HepG2 (cell line): ENCODE measurements around the gene ZDHHC14. TPM values are rescaled to one million over a fixed set of nuclear protein-coding genes. Genes with fewer than 3 reads are reported as not detected.
A peak's percentile ranks its signal among the peaks of the same experiment; 100 is the strongest.

ENCODE experiments used
- HNRNPUL1 ChIP-seq: fragments of 200-400 bp; formaldehyde crosslinking; IDR thresholded peaks from 2 replicates; pipeline ENCODE4 v1.6.1; 2017; ENCODE audit warnings: low read depth, mild to moderate bottlenecking, low read length, moderate library complexity
- NR2F6 ChIP-seq, 2 experiments: IDR thresholded peaks; 2 replicates each; pipeline ENCODE4 v1.6.1; 2016; ENCODE audit warnings: antibody characterized with exemption in 1 of 2, mild to moderate bottlenecking in 1 of 2
- SAFB2 ChIP-seq: sonication (generic); formaldehyde crosslinking; IDR thresholded peaks from 2 replicates; pipeline ENCODE4 v1.5.1; 2020; ENCODE audit warnings: missing genetic modification reagents, low read depth, mild to moderate bottlenecking, borderline replicate concordance
- TP53 ChIP-seq: sonication (generic); formaldehyde crosslinking; conservative IDR thresholded peaks from 2 replicates; pipeline ENCODE4 v1.4.0; 2020; ENCODE audit warnings: missing genetic modification reagents
- YEATS2 ChIP-seq: sonication (generic); formaldehyde crosslinking; IDR thresholded peaks from 2 replicates; pipeline ENCODE4 v1.4.0; 2020; ENCODE audit warnings: missing genetic modification reagents, borderline replicate concordance
- ZNF10 ChIP-seq: sonication (generic); formaldehyde crosslinking; IDR thresholded peaks from 2 replicates; pipeline ENCODE4 v1.4.0; 2020; ENCODE audit warnings: mild to moderate bottlenecking, low read depth, missing genetic modification reagents, borderline replicate concordance
- ZNF660 ChIP-seq: sonication (generic); formaldehyde crosslinking; IDR thresholded peaks from 2 replicates; pipeline ENCODE4 v1.5.1; 2020; ENCODE audit warnings: mild to moderate bottlenecking, low read depth, missing genetic modification reagents, borderline replicate concordance
- ZNF777 ChIP-seq: sonication (generic); formaldehyde crosslinking; IDR thresholded peaks from 2 replicates; pipeline ENCODE4 v1.4.0; 2020; ENCODE audit warnings: missing genetic modification reagents
- ZSCAN12 ChIP-seq: sonication (generic); formaldehyde crosslinking; IDR thresholded peaks from 2 replicates; pipeline ENCODE4 v1.9.0; 2021; ENCODE audit warnings: mild to moderate bottlenecking, missing genetic modification reagents
- ZSCAN30 ChIP-seq: sonication (generic); formaldehyde crosslinking; IDR thresholded peaks from 2 replicates; pipeline ENCODE4 v1.5.0; 2020; ENCODE audit warnings: mild to moderate bottlenecking, missing genetic modification reagents
- polyA plus RNA-seq, 8 experiments: library from polyadenylated mRNA; depleted of rRNA in 3 of 8; stranded (reverse) in 7 of 8; unstranded in 1 of 8; fragments of >200 nt; fragmentation: Illumina TruSeq in 4 of 8; extraction: Trizol in 4 of 8; gene quantifications; 2 replicates each; pipeline versions ENCODE4 v1.2.1 to v1.2.3, GENCODE V29; 2011 to 2016; ENCODE audit warnings: low read depth in 4 of 8, missing spikeins in 1 of 8, mixed read lengths in 1 of 8; ENCODE audit not compliant: insufficient read depth in 1 of 8
- total RNA-seq, 5 experiments: library from RNA; depleted of rRNA; stranded (reverse); fragments of >200 nt; fragmentation: Illumina TruSeq; extraction: Trizol; gene quantifications; 2 replicates each; pipeline ENCODE4 v1.2.3, GENCODE V29; 2016; ENCODE audit warnings: low read depth in 1 of 5
- TF ChIP-seq, protein P1 (sequence below): sonication (generic); formaldehyde crosslinking; IDR thresholded peaks from 2 replicates; pipeline ENCODE4 v1.5.1; 2020; ENCODE audit warnings: missing genetic modification reagents, mild to moderate bottlenecking, borderline replicate concordance
- TF ChIP-seq, protein P2 (sequence below): sonication (generic); formaldehyde crosslinking; IDR thresholded peaks from 2 replicates; pipeline ENCODE4 v1.4.0; 2020; ENCODE audit warnings: mild to moderate bottlenecking, missing genetic modification reagents, borderline replicate concordance
- TF ChIP-seq, protein P3 (sequence below): IDR thresholded peaks from 2 replicates; pipeline ENCODE4 v1.6.1; 2016; ENCODE audit warnings: missing genetic modification reagents, missing compliant biosample characterization
- TF ChIP-seq, protein P4 (sequence below): sonication (generic); formaldehyde crosslinking; IDR thresholded peaks from 2 replicates; pipeline ENCODE4 v1.4.0; 2020; ENCODE audit warnings: mild to moderate bottlenecking, missing genetic modification reagents
- TF ChIP-seq, protein P5 (sequence below): sonication (generic); formaldehyde crosslinking; IDR thresholded peaks from 2 replicates; pipeline ENCODE4 v1.4.0; 2020; ENCODE audit warnings: mild to moderate bottlenecking, missing genetic modification reagents
- TF ChIP-seq, protein P6 (sequence below): sonication (generic); formaldehyde crosslinking; IDR thresholded peaks from 2 replicates; pipeline ENCODE4 v1.4.0; 2020; ENCODE audit warnings: mild to moderate bottlenecking, missing genetic modification reagents
- TF ChIP-seq, protein P7 (sequence below): sonication (generic); formaldehyde crosslinking; IDR thresholded peaks from 2 replicates; pipeline ENCODE4 v1.4.0; 2020; ENCODE audit warnings: missing genetic modification reagents

The ZDHHC14 gene
- total and polyA plus RNA-seq, 2 of the 13 experiments (the other 11 are each of a cell fraction or from before 2014, with no cell fraction given), result 3.7 to 9.5 TPM

- TF ChIP-seq, protein P1, sequence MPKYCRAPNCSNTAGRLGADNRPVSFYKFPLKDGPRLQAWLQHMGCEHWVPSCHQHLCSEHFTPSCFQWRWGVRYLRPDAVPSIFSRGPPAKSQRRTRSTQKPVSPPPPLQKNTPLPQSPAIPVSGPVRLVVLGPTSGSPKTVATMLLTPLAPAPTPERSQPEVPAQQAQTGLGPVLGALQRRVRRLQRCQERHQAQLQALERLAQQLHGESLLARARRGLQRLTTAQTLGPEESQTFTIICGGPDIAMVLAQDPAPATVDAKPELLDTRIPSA (CRISPR knock-in tag), result no peak
- no peak for TF ChIP-seq ZNF660 (CRISPR knock-in tag)
- peak; percentile 66; the same call in 1 of the 2 replicates for TF ChIP-seq TP53 (CRISPR knock-in tag)
- TF ChIP-seq HNRNPUL1, result no peak
- no peak for TF ChIP-seq SAFB2 (CRISPR knock-in tag)
- TF ChIP-seq, protein P2, sequence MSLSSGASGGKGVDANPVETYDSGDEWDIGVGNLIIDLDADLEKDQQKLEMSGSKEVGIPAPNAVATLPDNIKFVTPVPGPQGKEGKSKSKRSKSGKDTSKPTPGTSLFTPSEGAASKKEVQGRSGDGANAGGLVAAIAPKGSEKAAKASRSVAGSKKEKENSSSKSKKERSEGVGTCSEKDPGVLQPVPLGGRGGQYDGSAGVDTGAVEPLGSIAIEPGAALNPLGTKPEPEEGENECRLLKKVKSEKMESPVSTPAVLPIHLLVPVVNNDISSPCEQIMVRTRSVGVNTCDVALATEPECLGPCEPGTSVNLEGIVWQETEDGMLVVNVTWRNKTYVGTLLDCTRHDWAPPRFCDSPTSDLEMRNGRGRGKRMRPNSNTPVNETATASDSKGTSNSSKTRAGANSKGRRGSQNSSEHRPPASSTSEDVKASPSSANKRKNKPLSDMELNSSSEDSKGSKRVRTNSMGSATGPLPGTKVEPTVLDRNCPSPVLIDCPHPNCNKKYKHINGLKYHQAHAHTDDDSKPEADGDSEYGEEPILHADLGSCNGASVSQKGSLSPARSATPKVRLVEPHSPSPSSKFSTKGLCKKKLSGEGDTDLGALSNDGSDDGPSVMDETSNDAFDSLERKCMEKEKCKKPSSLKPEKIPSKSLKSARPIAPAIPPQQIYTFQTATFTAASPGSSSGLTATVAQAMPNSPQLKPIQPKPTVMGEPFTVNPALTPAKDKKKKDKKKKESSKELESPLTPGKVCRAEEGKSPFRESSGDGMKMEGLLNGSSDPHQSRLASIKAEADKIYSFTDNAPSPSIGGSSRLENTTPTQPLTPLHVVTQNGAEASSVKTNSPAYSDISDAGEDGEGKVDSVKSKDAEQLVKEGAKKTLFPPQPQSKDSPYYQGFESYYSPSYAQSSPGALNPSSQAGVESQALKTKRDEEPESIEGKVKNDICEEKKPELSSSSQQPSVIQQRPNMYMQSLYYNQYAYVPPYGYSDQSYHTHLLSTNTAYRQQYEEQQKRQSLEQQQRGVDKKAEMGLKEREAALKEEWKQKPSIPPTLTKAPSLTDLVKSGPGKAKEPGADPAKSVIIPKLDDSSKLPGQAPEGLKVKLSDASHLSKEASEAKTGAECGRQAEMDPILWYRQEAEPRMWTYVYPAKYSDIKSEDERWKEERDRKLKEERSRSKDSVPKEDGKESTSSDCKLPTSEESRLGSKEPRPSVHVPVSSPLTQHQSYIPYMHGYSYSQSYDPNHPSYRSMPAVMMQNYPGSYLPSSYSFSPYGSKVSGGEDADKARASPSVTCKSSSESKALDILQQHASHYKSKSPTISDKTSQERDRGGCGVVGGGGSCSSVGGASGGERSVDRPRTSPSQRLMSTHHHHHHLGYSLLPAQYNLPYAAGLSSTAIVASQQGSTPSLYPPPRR (CRISPR knock-in tag), result peak; percentile 91; the same call in 1 of the 2 replicates
- TF ChIP-seq, protein P3, sequence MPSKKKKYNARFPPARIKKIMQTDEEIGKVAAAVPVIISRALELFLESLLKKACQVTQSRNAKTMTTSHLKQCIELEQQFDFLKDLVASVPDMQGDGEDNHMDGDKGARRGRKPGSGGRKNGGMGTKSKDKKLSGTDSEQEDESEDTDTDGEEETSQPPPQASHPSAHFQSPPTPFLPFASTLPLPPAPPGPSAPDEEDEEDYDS (CRISPR knock-in tag), result peak; percentile 92
- TF ChIP-seq, protein P4, sequence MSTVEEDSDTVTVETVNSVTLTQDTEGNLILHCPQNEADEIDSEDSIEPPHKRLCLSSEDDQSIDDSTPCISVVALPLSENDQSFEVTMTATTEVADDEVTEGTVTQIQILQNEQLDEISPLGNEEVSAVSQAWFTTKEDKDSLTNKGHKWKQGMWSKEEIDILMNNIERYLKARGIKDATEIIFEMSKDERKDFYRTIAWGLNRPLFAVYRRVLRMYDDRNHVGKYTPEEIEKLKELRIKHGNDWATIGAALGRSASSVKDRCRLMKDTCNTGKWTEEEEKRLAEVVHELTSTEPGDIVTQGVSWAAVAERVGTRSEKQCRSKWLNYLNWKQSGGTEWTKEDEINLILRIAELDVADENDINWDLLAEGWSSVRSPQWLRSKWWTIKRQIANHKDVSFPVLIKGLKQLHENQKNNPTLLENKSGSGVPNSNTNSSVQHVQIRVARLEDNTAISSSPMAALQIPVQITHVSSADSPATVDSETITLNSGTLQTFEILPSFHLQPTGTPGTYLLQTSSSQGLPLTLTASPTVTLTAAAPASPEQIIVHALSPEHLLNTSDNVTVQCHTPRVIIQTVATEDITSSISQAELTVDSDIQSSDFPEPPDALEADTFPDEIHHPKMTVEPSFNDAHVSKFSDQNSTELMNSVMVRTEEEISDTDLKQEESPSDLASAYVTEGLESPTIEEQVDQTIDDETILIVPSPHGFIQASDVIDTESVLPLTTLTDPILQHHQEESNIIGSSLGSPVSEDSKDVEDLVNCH (CRISPR knock-in tag), result no peak
- TF ChIP-seq, protein P5, sequence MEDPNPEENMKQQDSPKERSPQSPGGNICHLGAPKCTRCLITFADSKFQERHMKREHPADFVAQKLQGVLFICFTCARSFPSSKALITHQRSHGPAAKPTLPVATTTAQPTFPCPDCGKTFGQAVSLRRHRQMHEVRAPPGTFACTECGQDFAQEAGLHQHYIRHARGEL, result no peak
- TF ChIP-seq YEATS2 (CRISPR knock-in tag), result peak; percentile 72; the same call in 1 of the 2 replicates
- TF ChIP-seq ZSCAN12 (CRISPR knock-in tag), result no peak
- TF ChIP-seq ZNF777, result 0 out of 2 replicates have a peak, but pooled peaks have one; percentile 1
- TF ChIP-seq, protein P6, sequence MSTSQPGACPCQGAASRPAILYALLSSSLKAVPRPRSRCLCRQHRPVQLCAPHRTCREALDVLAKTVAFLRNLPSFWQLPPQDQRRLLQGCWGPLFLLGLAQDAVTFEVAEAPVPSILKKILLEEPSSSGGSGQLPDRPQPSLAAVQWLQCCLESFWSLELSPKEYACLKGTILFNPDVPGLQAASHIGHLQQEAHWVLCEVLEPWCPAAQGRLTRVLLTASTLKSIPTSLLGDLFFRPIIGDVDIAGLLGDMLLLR (CRISPR knock-in tag), result no peak
- TF ChIP-seq ZNF10, result no peak
- TF ChIP-seq ZSCAN30, result no peak
- TF ChIP-seq, protein P7, sequence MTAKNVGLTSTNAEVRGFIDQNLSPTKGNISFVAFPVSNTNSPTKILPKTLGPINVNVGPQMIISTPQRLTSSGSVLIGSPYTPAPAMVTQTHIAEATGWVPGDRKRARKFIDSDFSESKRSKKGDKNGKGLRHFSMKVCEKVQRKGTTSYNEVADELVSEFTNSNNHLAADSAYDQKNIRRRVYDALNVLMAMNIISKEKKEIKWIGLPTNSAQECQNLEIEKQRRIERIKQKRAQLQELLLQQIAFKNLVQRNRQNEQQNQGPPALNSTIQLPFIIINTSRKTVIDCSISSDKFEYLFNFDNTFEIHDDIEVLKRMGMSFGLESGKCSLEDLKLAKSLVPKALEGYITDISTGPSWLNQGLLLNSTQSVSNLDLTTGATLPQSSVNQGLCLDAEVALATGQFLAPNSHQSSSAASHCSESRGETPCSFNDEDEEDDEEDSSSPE (CRISPR knock-in tag), result no peak
- peak; percentile 61 for TF ChIP-seq NR2F6 (IDR thresholded peaks at IDR 0.05)
- TF ChIP-seq NR2F6 (CRISPR knock-in tag; IDR thresholded peaks at IDR 0.05), result peak; percentile 80
Measured at GRCh38 chr6:157539900-157540752, 159.1 kb downstream of the ZDHHC14 start (continued).
